ENCODE measurements around the gene ANKRD44. TPM values are rescaled to one million over a fixed set of nuclear protein-coding genes. Genes with fewer than 3 reads are reported as not detected.

The ANKRD44 gene
- total RNA-seq, 1 experiment from 2014 or later = 2.4 TPM

DNA sequence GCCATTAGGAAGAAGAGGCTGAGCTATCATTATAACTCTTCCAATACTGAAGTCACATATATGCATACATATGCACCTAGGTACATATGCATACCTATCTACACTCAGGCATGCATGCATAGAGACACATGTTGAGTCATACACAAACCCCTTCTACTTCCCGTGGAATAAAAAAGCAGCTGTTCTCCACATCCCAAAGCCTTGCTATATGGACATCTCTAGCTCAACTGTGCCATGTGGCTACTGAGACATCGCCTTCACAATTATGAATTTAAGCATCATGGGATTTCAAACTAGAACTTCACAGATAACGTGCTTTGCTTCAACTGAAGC, 120.5 kb downstream of the ANKRD44 start:
- Histone ChIP-seq H3K79me2 (ENCODE audit: low read length) (no peaks in the 10 kb centered on the region), H3K4me2 (ENCODE audit: low read length) (no peak overlapping the region), H4K20me1 (ENCODE audit: low read length) (no peaks in the 10 kb centered on the region), H3K4me1 (ENCODE audit: insufficient read depth, low read length) (no peaks in the 10 kb centered on the region), H3K4me3 (ENCODE audit: low read length) (no peak overlapping the region), H3K9me3 (ENCODE audit: low read length) (no peaks in the 10 kb centered on the region), H3K9me2 (replicated peaks; ENCODE audit: low read length) (no peaks in the 10 kb centered on the region), H3K36me3 (ENCODE audit: low read depth, low read length) (no peaks in the 10 kb centered on the region; the same call in 1 of the 2 replicates), H2AFZ (ENCODE audit: low read length) (no peak overlapping the region), H3K9ac (ENCODE audit: low read length) (no peak overlapping the region), H3K27ac (ENCODE audit: low read length) (no peak overlapping the region), H3F3A (ENCODE audit: low read length, unreplicated experiment) (no peaks in the 10 kb centered on the region), H3K27me3 (ENCODE audit: low read length) (no peaks in the 10 kb centered on the region)
- intact Hi-C loops (cut with micrococcal nuclease) = loop anchor here (2.0 kb wide), 1 partner anchor 55 kb away; no protein-coding TSS in a partner anchor
- ChIA-PET POLR2A (ENCODE audit: unreplicated experiment) (no interaction called here), CTCF (no interaction called here)
- ATAC-seq (no peak), DNase-seq (no peak)
- TF ChIP-seq EZH2 (IDR thresholded peaks at IDR 0.05; ENCODE audit: low read length, unreplicated experiment) (no peak), EZH2phosphoT487 (IDR thresholded peaks at IDR 0.05; ENCODE audit: borderline replicate concordance, low read length) (no peak), CTCF (conservative IDR thresholded peaks at IDR 0.05; ENCODE audit: low read depth, low read length) (no peak)
- BruUV-seq (replicated peaks) = no TSS peak

GRCh38 chr2:197189426-197190099, 121.0 kb downstream of the ANKRD44 start:
- no peak overlapping the region for H3K27ac ChIP-seq (ENCODE audit: low read length)
- no peaks in the 10 kb centered on the region for H3K9me2 ChIP-seq (replicated peaks; ENCODE audit: low read length)
- intact Hi-C loops (cut with micrococcal nuclease) = loop anchor here (2.0 kb wide), 1 partner anchor 55 kb away; no protein-coding TSS in a partner anchor
- DNase-seq (no peak), ATAC-seq (no peak)
- CTCF ChIA-PET = no interaction called here
- H3K4me1 ChIP-seq (ENCODE audit: insufficient read depth, low read length) = no peaks in the 10 kb centered on the region
- no peaks in the 10 kb centered on the region; the same call in 1 of the 2 replicates for H3K36me3 ChIP-seq (ENCODE audit: low read depth, low read length)
- H3F3A ChIP-seq (ENCODE audit: low read length, unreplicated experiment) = no peaks in the 10 kb centered on the region
- no peak overlapping the region for H3K4me2 ChIP-seq (ENCODE audit: low read length)
- TF ChIP-seq CTCF (conservative IDR thresholded peaks at IDR 0.05; ENCODE audit: low read depth, low read length) = no peak
- TF ChIP-seq EZH2phosphoT487 (IDR thresholded peaks at IDR 0.05; ENCODE audit: borderline replicate concordance, low read length) = no peak
- TF ChIP-seq EZH2 (IDR thresholded peaks at IDR 0.05; ENCODE audit: low read length, unreplicated experiment) = no peak
- no peaks in the 10 kb centered on the region for H3K79me2 ChIP-seq (ENCODE audit: low read length)
- no peaks in the 10 kb centered on the region for H3K27me3 ChIP-seq (ENCODE audit: low read length)
- no peaks in the 10 kb centered on the region for H3K9me3 ChIP-seq (ENCODE audit: low read length)
- H4K20me1 ChIP-seq (ENCODE audit: low read length) = no peaks in the 10 kb centered on the region
- BruUV-seq (replicated peaks) = no TSS peak
- H3K9ac ChIP-seq (ENCODE audit: low read length) = no peak overlapping the region
- no peak overlapping the region for H3K4me3 ChIP-seq (ENCODE audit: low read length)
- no peak overlapping the region for H2AFZ ChIP-seq (ENCODE audit: low read length)
- POLR2A ChIA-PET (ENCODE audit: unreplicated experiment) = no interaction called here

GRCh38 chr2:197185676-197186075, 124.9 kb downstream of the ANKRD44 start:
- no peaks in the 10 kb centered on the region for H3K27me3 ChIP-seq (ENCODE audit: low read length)
- TF ChIP-seq EZH2phosphoT487 (IDR thresholded peaks at IDR 0.05; ENCODE audit: borderline replicate concordance, low read length) (no peak), CTCF (conservative IDR thresholded peaks at IDR 0.05; ENCODE audit: low read depth, low read length) (no peak), EZH2 (IDR thresholded peaks at IDR 0.05; ENCODE audit: low read length, unreplicated experiment) (no peak)
- POLR2A ChIA-PET (ENCODE audit: unreplicated experiment) = no interaction called here
- H3K4me1 ChIP-seq (ENCODE audit: insufficient read depth, low read length) = no peaks in the 10 kb centered on the region
- BruUV-seq (replicated peaks) = no TSS peak
- H3F3A ChIP-seq (ENCODE audit: low read length, unreplicated experiment) = no peaks in the 10 kb centered on the region
- intact Hi-C loops (cut with micrococcal nuclease) = no loop called here
- H3K9ac ChIP-seq (ENCODE audit: low read length) = no peak overlapping the region
- CTCF ChIA-PET = interaction anchor here (0.9 kb wide), 1 partner anchor 72 kb away, joined by 3 read pairs; no protein-coding TSS in a partner anchor
- no peaks in the 10 kb centered on the region for H3K36me3 ChIP-seq (ENCODE audit: low read depth, low read length)
- no peak overlapping the region for H3K4me2 ChIP-seq (ENCODE audit: low read length)
- no peaks in the 10 kb centered on the region for H3K9me3 ChIP-seq (ENCODE audit: low read length)
- no peak overlapping the region for H3K4me3 ChIP-seq (ENCODE audit: low read length)
- DNase-seq (no peak), ATAC-seq (no peak)
- no peaks in the 10 kb centered on the region for H3K9me2 ChIP-seq (replicated peaks; ENCODE audit: low read length)
- no peak overlapping the region for H2AFZ ChIP-seq (ENCODE audit: low read length)
- no peaks in the 10 kb centered on the region for H4K20me1 ChIP-seq (ENCODE audit: low read length)
- H3K27ac ChIP-seq (ENCODE audit: low read length) = no peak overlapping the region
- no peaks in the 10 kb centered on the region for H3K79me2 ChIP-seq (ENCODE audit: low read length)

Data from PC-3 (cell line).